Measurements from ENCODE around the gene TMEM190.

The TMEM190 gene

DNA sequence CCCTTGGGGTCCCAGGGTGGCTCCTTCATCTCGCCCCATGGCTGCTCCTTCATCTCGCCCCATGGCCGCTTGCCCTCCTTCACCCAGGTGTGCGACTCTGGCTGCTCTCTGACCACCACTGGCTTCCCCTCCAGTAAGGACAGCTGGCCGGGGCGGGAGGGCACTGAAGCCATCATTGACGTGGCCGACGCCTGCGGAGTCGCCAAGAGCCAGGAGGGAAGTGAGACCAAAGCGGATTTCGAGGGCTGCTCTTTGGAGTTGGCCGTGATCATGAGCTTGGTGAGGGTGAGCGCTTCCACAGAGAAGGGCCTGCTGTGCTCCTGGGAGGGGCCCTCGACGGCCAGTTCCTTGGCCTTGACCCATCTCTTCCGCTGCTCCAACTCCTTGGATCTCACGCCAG lies 18.1 kb upstream of the TMEM190 start:
- TF ChIP-seq, protein P1, sequence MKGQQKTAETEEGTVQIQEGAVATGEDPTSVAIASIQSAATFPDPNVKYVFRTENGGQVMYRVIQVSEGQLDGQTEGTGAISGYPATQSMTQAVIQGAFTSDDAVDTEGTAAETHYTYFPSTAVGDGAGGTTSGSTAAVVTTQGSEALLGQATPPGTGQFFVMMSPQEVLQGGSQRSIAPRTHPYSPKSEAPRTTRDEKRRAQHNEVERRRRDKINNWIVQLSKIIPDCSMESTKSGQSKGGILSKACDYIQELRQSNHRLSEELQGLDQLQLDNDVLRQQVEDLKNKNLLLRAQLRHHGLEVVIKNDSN (IDR thresholded peaks at IDR 0.05), result no peak
- TF ChIP-seq NFIC (IDR thresholded peaks at IDR 0.05) (no peak), EP300 (IDR thresholded peaks at IDR 0.05; ENCODE audit: borderline replicate concordance) (no peak), EGR1 (IDR thresholded peaks at IDR 0.05) (no peak), ZBTB7A (IDR thresholded peaks at IDR 0.05; ENCODE audit: low read depth) (no peak), CREB1 (IDR thresholded peaks at IDR 0.05; ENCODE audit: low read depth) (no peak), CEBPB (IDR thresholded peaks at IDR 0.05) (no peak), TAF1 (IDR thresholded peaks at IDR 0.05; ENCODE audit: low read depth) (no peak), TCF12 (IDR thresholded peaks at IDR 0.05; ENCODE audit: low read depth) (no peak), FOXM1 (IDR thresholded peaks at IDR 0.05; ENCODE audit: borderline replicate concordance, low read depth) (no peak), YY1 (IDR thresholded peaks at IDR 0.05; ENCODE audit: low read depth) (no peak), TEAD4 (IDR thresholded peaks at IDR 0.05) (no peak), RAD21 (IDR thresholded peaks at IDR 0.05; ENCODE audit: low read depth) (no peak)
- TF ChIP-seq, protein P2, sequence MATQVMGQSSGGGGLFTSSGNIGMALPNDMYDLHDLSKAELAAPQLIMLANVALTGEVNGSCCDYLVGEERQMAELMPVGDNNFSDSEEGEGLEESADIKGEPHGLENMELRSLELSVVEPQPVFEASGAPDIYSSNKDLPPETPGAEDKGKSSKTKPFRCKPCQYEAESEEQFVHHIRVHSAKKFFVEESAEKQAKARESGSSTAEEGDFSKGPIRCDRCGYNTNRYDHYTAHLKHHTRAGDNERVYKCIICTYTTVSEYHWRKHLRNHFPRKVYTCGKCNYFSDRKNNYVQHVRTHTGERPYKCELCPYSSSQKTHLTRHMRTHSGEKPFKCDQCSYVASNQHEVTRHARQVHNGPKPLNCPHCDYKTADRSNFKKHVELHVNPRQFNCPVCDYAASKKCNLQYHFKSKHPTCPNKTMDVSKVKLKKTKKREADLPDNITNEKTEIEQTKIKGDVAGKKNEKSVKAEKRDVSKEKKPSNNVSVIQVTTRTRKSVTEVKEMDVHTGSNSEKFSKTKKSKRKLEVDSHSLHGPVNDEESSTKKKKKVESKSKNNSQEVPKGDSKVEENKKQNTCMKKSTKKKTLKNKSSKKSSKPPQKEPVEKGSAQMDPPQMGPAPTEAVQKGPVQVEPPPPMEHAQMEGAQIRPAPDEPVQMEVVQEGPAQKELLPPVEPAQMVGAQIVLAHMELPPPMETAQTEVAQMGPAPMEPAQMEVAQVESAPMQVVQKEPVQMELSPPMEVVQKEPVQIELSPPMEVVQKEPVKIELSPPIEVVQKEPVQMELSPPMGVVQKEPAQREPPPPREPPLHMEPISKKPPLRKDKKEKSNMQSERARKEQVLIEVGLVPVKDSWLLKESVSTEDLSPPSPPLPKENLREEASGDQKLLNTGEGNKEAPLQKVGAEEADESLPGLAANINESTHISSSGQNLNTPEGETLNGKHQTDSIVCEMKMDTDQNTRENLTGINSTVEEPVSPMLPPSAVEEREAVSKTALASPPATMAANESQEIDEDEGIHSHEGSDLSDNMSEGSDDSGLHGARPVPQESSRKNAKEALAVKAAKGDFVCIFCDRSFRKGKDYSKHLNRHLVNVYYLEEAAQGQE (IDR thresholded peaks at IDR 0.05; ENCODE audit: low read depth), result no peak
- TF ChIP-seq, protein P3, sequence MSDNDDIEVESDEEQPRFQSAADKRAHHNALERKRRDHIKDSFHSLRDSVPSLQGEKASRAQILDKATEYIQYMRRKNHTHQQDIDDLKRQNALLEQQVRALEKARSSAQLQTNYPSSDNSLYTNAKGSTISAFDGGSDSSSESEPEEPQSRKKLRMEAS (IDR thresholded peaks at IDR 0.05), result no peak

DNA sequence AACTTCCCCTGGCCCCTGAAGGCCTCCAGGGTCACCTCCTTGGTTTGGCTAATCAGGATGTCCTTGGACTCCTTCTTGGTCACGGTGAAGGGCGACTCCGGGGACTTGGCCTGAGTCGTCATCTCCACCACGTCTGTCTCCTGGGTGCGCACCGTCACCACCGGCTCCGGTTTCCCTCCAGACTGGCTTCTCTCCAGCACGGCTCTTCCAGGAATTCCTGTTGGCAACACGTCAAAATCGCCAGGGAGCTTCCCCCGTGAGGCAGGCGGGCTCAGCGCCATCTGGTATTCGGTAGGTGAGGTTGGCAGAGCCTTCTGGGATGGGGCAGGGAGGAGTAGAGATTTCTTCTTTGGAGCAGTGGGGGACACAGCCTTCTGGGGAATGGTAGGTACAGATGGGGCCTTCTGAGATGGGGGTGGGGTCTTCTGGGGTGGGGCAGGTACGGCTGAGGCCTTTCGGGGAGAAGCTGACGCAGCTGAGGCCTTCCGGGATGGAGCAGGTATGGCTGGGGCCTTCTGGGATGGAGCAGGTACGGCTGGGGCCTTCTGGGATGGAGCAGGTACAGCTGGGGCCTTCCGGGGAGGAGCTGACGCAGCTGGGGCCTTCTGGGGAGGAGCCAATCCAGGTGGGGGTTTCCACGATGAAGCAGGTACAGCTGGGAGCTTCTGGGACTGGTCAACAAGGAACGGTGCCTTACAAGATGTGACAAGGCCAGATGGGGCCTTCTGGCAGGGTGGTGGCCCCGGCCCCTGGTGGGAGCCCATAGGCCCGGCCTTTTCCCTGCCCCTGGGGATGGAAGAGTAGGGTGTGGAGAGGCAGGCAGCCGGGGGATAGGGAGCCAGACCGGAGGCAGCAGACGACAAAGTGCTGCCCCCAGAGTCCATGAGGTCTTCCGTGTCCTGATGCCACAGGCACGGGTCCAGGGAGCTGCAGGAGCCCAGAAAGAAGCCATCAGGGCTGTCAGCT lies 17.4 kb upstream of the TMEM190 start:
- no peak for TF ChIP-seq RAD21 (IDR thresholded peaks at IDR 0.05; ENCODE audit: low read depth)
- no peak for TF ChIP-seq TEAD4 (IDR thresholded peaks at IDR 0.05)
- TF ChIP-seq TCF12 (IDR thresholded peaks at IDR 0.05; ENCODE audit: low read depth), result no peak
- TF ChIP-seq ZBTB7A (IDR thresholded peaks at IDR 0.05; ENCODE audit: low read depth), result no peak
- TF ChIP-seq, protein P3 (IDR thresholded peaks at IDR 0.05), result no peak
- TF ChIP-seq YY1 (IDR thresholded peaks at IDR 0.05; ENCODE audit: low read depth), result no peak
- no peak for TF ChIP-seq EGR1 (IDR thresholded peaks at IDR 0.05)

DNA sequence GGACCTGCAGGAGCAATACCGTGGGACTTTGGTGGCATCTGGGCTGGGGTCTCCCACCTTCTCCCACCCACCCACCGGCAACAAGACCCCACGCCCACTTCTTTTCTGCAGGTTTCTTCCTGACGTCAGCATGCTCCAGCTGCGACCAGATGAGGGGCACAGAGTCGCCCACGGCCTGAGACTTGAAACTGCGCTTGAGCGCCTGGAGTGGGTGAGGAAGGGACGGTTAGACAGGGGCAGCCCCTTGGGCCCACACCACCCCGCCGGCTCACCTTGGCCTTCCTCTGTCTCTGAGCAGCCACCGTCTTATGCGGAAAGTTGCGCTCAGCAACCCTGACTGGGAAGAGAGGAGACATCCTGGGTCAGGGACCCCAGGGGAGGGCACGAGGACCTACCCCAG lies 15.7 kb upstream of the TMEM190 start:
- TF ChIP-seq CEBPB (IDR thresholded peaks at IDR 0.05), result no peak
- TF ChIP-seq, protein P1 (IDR thresholded peaks at IDR 0.05), result no peak
- TF ChIP-seq EGR1 (IDR thresholded peaks at IDR 0.05), result no peak
- TF ChIP-seq RAD21 (IDR thresholded peaks at IDR 0.05; ENCODE audit: low read depth), result no peak
- TF ChIP-seq, protein P3 (IDR thresholded peaks at IDR 0.05), result no peak
- TF ChIP-seq NFIC (IDR thresholded peaks at IDR 0.05), result no peak

GRCh38 chr19:55362174-55362989 lies 14.2 kb upstream of the TMEM190 start:
- no peak for TF ChIP-seq FOXM1 (IDR thresholded peaks at IDR 0.05; ENCODE audit: borderline replicate concordance, low read depth)
- no peak for TF ChIP-seq TAF1 (IDR thresholded peaks at IDR 0.05; ENCODE audit: low read depth)
- no peak for TF ChIP-seq NFIC (IDR thresholded peaks at IDR 0.05)
- TF ChIP-seq CREB1 (IDR thresholded peaks at IDR 0.05; ENCODE audit: low read depth), result no peak
- no peak for TF ChIP-seq RAD21 (IDR thresholded peaks at IDR 0.05; ENCODE audit: low read depth)
- no peak for TF ChIP-seq CEBPB (IDR thresholded peaks at IDR 0.05)
- no peak for TF ChIP-seq EGR1 (IDR thresholded peaks at IDR 0.05)
- no peak for TF ChIP-seq TEAD4 (IDR thresholded peaks at IDR 0.05)
- TF ChIP-seq ZBTB7A (IDR thresholded peaks at IDR 0.05; ENCODE audit: low read depth), result no peak
- no peak for TF ChIP-seq TCF12 (IDR thresholded peaks at IDR 0.05; ENCODE audit: low read depth)
- TF ChIP-seq, protein P1 (IDR thresholded peaks at IDR 0.05), result no peak
- TF ChIP-seq YY1 (IDR thresholded peaks at IDR 0.05; ENCODE audit: low read depth), result no peak
- TF ChIP-seq, protein P3 (IDR thresholded peaks at IDR 0.05), result no peak
- TF ChIP-seq, protein P2 (IDR thresholded peaks at IDR 0.05; ENCODE audit: low read depth), result no peak
- no peak for TF ChIP-seq EP300 (IDR thresholded peaks at IDR 0.05; ENCODE audit: borderline replicate concordance)

Data from Ishikawa (cell line).